PFSK-1 (cell line): Measurements from ENCODE around the gene IGLL5.

ENCODE experiments used
- FOXP2 ChIP-seq: optimal IDR thresholded peaks from 2 replicates; pipeline ENCODE3; 2011; ENCODE audit warnings: borderline replicate concordance, control low read depth, inconsistent platforms; ENCODE audit not compliant: insufficient read depth; ENCODE audit errors: extremely low read length, extremely low read depth
- POLR2AphosphoS5 ChIP-seq: IDR thresholded peaks from 2 replicates; pipeline ENCODE4 v1.6.1; 2012; ENCODE audit warnings: low read depth, mild to moderate bottlenecking, control low read depth, low read length, moderate library complexity
- REST ChIP-seq, 2 experiments: IDR thresholded peaks; 2 replicates each; pipeline versions ENCODE4 v1.6.1 to v1.8.0; 2011 to 2012; ENCODE audit warnings: low read depth in 2 of 2, low read length in 2 of 2, control low read depth in 1 of 2, inconsistent platforms in 1 of 2, mild to moderate bottlenecking in 1 of 2, moderate library complexity in 1 of 2; ENCODE audit not compliant: insufficient read depth in 1 of 2
- SIN3A ChIP-seq: IDR thresholded peaks from 2 replicates; pipeline ENCODE4 v1.6.1; 2012; ENCODE audit warnings: mild to moderate bottlenecking, low read length, moderate library complexity, borderline replicate concordance; ENCODE audit not compliant: insufficient read depth
- TAF1 ChIP-seq: IDR thresholded peaks from 2 replicates; pipeline ENCODE4 v1.6.1; 2012; ENCODE audit warnings: low read length, control low read depth, borderline replicate concordance; ENCODE audit not compliant: insufficient read depth

IGLL5 gene

GRCh38 chr22:22893077-22893805 is 5.6 kb downstream of the IGLL5 start:
- no peak for TF ChIP-seq REST (IDR thresholded peaks at IDR 0.05; ENCODE audit: insufficient read depth in 1 of 2, low read depth in 2 of 2, low read length in 2 of 2)
- TF ChIP-seq POLR2AphosphoS5 = no peak
- TF ChIP-seq FOXP2 = no peak
- no peak for TF ChIP-seq TAF1
- no peak for TF ChIP-seq SIN3A

GRCh38 chr22:22893891-22894739 is 6.5 kb downstream of the IGLL5 start:
- no peak for TF ChIP-seq POLR2AphosphoS5
- TF ChIP-seq REST (IDR thresholded peaks at IDR 0.05; ENCODE audit: insufficient read depth in 1 of 2, low read depth in 2 of 2, low read length in 2 of 2) = no peak
- no peak for TF ChIP-seq FOXP2
- TF ChIP-seq SIN3A = no peak
- no peak for TF ChIP-seq TAF1

GRCh38 chr22:22894740-22895731 is 7.4 kb downstream of the IGLL5 start:
- TF ChIP-seq REST (IDR thresholded peaks at IDR 0.05; ENCODE audit: insufficient read depth in 1 of 2, low read depth in 2 of 2, low read length in 2 of 2) = no peak
- no peak for TF ChIP-seq FOXP2
- TF ChIP-seq TAF1 = no peak
- no peak for TF ChIP-seq POLR2AphosphoS5

- TF ChIP-seq FOXP2 (no peak), SIN3A (no peak), REST (IDR thresholded peaks at IDR 0.05; ENCODE audit: insufficient read depth in 1 of 2, low read depth in 2 of 2, low read length in 2 of 2) (no peak), TAF1 (no peak), POLR2AphosphoS5 (no peak)
Observed at GRCh38 chr22:22895776-22896445, 8.3 kb downstream of the IGLL5 start.
